HPDE6-E6E7 (cell line): Measurements from ENCODE around the gene KCNIP4.

ENCODE experiments used
- DNase-seq: peaks from one replicate; pipeline ENCODE4 v3.0.0; 2011; ENCODE audit warnings: missing footprints; ENCODE audit errors: extremely low spot score

KCNIP4 gene

GRCh38 chr4:21571100-21571499 lies 377.5 kb downstream of the KCNIP4 start:
- DNase-seq: no peak

GRCh38 chr4:21569638-21570037 lies 378.9 kb downstream of the KCNIP4 start:
- DNase-seq: no peak

- no peak for DNase-seq
Measured at GRCh38 chr4:21555083-21555482, 393.5 kb downstream of the KCNIP4 start.

GRCh38 chr4:21554500-21554899 lies 394.1 kb downstream of the KCNIP4 start:
- DNase-seq: no peak

GRCh38 chr4:21554066-21554465 lies 394.5 kb downstream of the KCNIP4 start:
- no peak for DNase-seq

- no peak for DNase-seq
Measured at GRCh38 chr4:21552455-21552854, 396.1 kb downstream of the KCNIP4 start.

GRCh38 chr4:21544955-21545354 lies 403.6 kb downstream of the KCNIP4 start:
- no peak for DNase-seq

GRCh38 chr4:21544415-21544814 lies 404.2 kb downstream of the KCNIP4 start:
- no peak for DNase-seq

- DNase-seq: no peak
Measured at GRCh38 chr4:21543514-21543913, 405.1 kb downstream of the KCNIP4 start.

GRCh38 chr4:21535898-21536297 lies 412.7 kb downstream of the KCNIP4 start:
- DNase-seq: no peak

- DNase-seq: no peak
Measured at GRCh38 chr4:21531048-21531447, 417.5 kb downstream of the KCNIP4 start.

GRCh38 chr4:21529214-21529613 lies 419.4 kb downstream of the KCNIP4 start:
- DNase-seq: no peak

- no peak for DNase-seq
Measured at GRCh38 chr4:21522296-21522695, 426.3 kb downstream of the KCNIP4 start.

- DNase-seq: no peak
Measured at GRCh38 chr4:21517126-21517859, 431.3 kb downstream of the KCNIP4 start.

GRCh38 chr4:21514022-21514694 lies 434.4 kb downstream of the KCNIP4 start:
- no peak for DNase-seq

GRCh38 chr4:21512353-21512752 lies 436.2 kb downstream of the KCNIP4 start:
- DNase-seq: peak; percentile 10

- no peak for DNase-seq
Measured at GRCh38 chr4:21507439-21507838, 441.1 kb downstream of the KCNIP4 start.

GRCh38 chr4:21490682-21491081 lies 457.9 kb downstream of the KCNIP4 start:
- DNase-seq: no peak

GRCh38 chr4:21476757-21477156 lies 471.8 kb downstream of the KCNIP4 start:
- DNase-seq: no peak

GRCh38 chr4:21474195-21474594 lies 474.4 kb downstream of the KCNIP4 start:
- DNase-seq: no peak

GRCh38 chr4:21470535-21470934 lies 478.0 kb downstream of the KCNIP4 start:
- DNase-seq: no peak

GRCh38 chr4:21469438-21470300 lies 478.9 kb downstream of the KCNIP4 start:
- DNase-seq: peak; percentile 10
